GM19351 (cell line): Measurements from ENCODE around the gene CIPC.

ENCODE experiments used
- ATAC-seq: cut with Tn5 transposase; IDR thresholded peaks from one replicate; pipeline ENCODE4 v1.9.1; 2021; ENCODE audit warnings: mild to moderate bottlenecking, moderate library complexity; ENCODE audit not compliant: unreplicated experiment

CIPC gene

DNA sequence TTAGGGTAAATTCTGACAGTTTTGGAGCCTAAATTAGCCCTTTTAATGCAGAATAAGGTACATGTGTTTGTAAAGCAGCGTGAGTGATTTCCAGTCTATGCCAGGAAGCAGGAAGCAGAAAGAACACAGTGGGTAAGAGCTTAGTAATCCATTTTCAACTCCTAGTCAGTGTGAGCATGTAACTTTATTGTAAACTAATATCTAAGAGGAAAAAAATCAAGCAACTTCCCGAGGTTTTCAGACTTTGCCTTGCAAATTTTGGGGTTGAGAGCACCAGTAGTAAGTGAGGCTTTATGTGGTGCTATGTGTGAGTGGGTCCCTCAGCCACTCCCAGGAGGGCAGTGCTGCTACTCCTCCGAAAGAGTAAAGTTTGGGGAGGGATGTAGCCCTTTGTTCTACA lies 2.9 kb downstream of the CIPC start:
- no peak for ATAC-seq

DNA sequence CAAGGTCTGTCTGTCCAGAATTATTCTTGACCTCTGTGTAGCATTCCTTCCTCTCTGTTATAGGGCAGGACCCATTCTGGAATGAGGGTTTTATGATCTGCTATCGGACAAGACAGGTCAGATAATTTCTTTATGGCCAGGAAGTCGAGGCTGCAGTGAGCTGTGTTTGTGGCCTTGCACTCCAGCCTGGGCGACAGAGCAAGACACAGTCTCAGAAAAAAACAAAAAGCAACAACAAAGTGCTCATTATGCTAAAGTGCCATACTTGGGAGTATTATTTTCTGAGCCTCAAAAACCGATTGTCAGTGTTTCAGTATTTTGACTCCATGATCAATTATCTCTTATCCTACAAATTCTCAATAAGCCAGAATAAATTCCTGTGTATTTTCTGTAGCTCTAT lies 4.1 kb downstream of the CIPC start:
- no peak for ATAC-seq

DNA sequence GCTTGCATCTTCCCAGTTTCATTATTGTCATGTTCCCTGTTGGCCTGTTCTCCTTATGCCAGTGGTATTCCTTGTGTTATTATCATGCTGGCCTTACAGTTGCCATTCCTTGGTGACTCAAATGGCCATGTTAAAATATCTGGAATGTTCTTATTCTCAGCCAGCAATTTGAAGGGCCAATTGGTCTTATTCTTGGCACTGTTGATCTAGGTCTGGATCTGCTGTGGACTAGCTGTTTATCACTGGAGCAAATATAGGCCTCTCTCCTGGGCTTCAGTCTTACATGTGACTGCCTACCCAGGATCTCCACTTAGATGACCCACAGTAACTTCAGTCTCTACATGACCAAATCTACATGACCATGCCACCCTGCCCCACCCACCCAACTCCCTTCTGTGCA lies 5.4 kb downstream of the CIPC start:
- ATAC-seq, result no peak

DNA sequence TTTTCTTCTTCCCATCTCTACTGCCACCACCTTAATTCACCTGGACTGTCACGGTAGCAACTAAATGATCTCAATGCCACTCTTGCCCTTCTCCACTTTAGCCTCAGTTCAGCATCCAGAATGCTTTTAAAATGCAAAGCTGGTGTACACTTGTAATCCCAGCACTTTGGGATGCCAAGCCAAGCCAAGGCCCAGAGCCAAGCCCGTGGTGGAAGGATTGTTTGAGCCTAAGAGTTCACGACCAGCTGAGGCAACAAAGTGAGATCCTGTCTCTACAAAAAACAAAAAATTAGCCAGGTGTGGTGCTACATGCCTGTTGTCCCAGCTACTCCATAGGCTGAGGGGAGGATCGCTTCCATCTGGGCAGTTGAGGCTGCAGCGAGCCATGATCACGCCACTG lies 5.9 kb downstream of the CIPC start:
- ATAC-seq, result no peak

DNA sequence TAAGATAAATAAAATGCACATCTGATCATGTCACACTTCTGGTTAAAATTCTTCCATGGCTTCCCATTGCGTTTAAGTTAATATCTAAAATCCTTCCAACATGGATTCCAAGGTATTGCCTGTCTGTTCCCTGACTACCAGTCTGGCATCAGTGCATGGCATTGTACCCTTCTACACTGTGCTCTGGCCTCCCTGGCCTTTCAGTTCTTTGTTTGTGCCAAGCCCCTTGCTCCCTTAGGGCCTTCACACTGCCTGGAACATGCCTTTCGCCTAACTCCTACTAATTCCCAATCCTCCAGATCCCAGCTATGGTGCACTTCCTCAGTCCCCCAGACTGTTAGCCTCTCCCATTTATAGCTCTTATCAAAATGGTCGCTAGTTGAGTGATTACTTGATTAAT lies 6.3 kb downstream of the CIPC start:
- no peak for ATAC-seq

DNA sequence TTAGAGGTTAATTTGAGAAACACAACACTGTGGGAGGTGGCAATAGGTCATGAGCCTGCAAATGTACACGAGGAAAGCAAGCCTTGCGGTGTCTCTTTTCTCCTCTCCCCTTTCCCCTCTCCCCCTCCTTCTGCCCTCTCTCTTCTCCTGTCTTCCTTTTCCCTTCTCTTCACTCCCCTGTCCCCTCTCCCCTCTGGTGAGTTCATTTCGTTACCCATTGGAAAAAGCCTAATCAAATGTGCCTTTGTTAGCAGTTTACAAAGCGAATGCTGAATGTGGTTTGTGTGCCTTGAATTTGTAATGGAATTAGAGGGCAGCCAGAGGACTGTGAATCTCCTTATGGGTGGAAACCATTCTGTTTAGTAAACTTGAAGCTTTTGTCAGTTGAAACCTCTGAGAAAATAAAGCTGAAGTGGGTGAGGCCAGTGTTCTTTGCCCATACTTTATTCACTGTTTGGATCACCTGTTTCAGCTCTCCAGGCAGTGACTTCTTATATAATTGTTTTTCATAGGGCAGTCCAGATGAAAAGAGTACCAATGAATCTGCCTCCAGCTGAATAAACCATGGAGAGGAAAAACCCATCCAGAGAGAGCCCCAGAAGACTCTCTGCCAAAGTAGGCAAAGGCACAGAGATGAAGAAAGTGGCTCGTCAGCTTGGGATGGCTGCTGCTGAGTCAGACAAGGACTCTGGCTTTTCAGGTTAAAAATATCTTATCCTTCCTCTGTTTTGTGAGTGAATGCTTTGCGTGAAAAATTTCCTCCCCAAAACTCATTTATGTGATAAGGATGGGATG lies 7.3 kb downstream of the CIPC start:
- ATAC-seq, result no peak

DNA sequence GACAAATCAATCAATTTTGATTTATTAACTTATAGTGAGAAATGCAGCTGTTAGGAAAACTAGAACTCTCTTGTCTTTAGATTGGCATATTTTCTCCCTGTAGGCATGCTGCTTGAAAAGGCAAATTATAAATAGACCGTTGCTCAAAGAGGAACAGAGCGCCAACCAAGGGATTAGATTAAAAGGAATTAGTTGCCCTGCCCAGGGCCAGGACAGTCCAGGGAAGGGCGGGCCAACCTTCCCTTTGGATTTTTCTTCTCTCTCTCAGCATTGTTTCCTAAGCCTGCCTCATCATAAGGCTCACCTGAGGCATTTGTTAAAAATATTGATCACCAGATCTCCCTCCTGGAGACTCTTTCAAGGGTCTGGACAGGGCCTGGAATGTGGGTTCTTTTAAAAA lies 8.6 kb downstream of the CIPC start:
- ATAC-seq, result no peak

DNA sequence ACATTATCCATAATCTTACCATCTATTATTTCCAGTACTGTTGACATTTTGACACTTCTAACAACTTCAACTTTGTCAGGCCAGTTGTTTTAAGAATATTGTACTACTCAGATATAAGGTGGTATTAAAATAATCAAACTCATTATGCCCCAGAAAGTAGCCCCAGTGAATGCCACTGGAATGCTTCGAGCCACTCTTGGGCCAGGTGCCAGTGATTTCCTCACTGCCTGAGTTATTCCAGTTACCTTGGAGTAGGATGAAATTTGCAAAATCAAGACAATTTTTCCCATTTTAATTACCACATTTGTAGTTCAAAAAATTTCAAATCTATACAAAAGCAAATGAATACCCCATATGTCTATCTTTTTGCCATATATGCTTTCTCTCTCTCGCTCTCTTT lies 9.2 kb downstream of the CIPC start:
- ATAC-seq, result no peak

DNA sequence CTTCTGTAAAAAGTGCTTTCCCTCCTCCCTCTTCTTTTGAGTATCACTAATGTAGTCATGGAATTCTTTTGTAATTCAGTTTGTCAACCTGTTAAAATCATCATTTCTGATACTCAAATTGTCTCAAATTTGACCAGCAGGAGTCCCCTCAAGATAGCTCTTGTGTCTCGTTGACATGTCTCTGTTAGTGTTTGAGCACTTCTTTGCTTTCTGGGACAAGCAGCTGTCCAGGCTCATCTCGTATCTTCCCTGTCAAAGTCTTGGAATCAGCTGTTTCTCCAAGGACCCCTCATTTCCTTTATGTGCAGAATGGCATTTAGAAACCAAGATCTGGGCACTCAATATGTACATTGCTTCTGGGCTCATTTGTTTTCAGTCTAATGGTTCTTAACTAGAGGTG lies 10.7 kb downstream of the CIPC start:
- no peak for ATAC-seq

DNA sequence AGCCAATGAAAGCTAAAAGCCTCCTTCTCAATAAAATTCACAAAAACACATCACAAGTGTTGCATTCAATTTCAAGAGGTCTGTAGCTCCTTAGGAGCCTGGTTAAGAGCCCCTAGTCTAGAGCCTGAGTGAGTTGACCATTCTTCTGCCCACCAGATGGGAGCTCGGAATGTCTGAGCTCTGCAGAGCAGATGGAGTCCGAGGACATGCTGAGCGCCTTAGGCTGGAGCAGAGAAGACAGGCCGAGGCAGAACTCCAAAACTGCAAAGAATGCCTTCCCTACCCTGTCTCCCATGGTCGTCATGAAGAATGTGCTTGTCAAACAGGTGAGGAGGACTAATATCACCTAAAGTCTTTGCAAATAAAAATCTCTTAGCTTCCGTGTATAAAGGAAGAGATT lies 11.6 kb downstream of the CIPC start:
- ATAC-seq, result no peak

DNA sequence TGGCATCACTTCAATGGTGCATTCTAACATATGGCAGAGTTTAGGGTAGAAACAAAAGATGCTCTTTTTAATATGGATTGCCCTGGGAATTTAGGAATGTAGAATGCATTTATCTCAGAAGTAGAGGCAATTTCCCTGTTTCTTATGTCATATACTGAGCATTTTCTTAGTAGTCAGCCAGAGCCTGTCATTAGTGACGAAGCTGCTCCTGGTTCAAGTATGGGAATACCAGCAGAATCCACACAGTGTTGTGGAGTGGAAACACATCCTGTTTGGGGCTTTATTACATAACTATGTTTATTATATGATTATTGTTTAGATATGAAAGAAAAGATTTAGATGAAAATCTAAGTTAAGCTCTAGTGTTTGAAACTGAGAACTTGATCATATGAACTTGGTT lies 12.2 kb downstream of the CIPC start:
- no peak for ATAC-seq

DNA sequence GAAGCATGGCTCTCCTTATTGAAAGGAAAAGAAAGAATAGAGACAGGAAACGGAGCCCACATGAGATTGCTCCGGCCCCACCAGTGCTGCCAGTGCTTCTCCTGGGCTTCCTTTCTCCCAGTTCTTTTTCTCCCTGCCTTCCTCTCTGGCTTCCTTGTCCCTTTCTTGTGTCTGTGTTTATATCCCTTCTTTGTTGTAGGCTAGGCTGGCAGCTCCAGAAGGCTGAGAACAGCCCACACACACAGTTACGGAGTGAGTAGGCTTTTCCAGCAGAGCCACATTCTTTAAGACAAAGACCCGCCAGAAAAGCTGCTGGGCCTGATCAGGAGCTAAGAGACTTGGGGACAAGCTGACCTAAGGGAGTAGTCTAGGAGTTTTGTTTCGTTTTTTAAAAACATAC lies 13.0 kb downstream of the CIPC start:
- ATAC-seq, result no peak

DNA sequence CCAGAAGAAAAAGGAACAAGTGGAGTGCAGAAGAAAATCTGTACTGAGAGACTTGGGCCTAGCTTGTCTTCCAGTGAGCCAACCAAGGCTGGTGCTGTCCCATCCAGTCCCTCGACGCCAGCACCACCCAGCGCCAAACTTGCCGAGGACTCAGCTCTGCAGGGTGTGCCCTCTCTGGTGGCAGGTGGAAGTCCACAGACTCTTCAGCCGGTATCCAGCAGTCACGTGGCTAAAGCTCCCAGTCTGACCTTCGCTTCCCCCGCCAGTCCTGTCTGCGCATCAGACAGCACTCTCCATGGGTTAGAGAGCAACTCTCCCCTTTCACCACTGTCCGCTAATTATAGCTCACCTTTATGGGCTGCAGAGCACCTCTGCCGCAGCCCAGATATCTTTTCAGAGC lies 15.6 kb downstream of the CIPC start:
- ATAC-seq, result no peak

DNA sequence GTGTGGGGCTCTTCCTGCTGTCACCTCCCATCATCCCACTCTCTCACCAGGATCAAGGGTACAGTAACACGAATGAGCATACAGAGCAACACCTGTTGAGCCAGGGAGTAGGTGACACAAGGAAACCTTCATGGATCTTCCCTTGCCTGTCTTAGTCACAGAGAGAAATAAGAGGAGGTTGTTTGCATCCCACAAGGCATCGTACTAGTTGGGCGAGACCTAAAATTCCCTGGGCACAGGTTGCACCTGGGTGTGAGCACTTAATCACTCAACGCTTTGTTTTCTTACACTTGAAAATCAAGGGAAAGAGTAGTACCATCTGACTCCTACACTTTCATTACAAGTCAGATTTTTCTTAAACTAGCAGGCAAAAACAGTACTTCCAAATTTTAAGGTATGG lies 16.6 kb downstream of the CIPC start:
- ATAC-seq, result no peak

DNA sequence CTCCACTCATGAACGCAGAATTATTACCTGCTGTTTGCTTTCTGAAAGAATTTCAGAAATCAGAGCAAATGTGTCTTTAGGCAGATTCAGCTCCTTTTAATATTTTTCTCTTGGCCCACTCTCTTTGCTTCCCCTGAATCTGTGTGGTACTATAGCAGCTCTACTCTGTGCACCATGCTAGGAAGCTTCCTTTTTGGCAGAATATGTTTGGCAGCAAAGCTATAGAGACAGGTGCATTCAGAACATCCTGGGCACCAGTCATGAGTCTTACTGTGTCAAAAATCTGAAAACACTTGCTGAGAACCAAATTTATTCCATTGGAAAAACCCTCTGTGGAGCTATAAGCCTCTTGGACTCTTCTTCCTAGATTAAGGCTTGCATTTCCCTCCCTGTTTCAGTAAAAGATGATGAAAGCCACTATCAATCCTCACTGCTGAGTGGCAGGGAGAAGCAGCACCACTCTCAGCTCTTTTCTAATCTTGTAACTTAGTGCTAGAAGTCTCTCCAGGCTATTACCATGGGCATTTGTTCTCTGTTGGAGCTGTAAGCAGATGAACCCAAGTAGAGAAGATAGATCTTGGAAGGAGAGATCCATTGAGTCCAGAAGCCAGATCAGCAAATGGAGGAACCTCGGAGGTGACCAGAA lies 18.2 kb downstream of the CIPC start:
- ATAC-seq, result no peak

DNA sequence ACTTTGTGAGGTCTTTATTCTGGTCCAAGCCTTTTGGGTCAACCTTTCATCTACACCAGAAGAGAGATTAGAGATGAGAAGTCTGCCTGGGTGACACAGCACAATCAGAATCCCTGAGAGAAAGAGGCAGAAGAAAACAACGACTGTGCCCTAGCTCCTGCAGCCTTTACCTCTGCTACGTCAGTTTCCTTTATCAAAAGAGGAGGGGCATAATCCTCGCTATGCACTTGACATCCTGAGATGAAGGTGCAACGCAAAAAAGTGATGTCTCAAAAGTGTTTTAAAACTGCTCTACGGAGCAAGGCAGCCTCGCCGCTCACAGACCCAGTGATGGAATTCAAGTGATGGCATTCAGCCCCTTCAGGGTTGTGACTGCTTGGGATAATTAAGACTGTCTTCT lies 21.8 kb downstream of the CIPC start:
- ATAC-seq, result no peak

DNA sequence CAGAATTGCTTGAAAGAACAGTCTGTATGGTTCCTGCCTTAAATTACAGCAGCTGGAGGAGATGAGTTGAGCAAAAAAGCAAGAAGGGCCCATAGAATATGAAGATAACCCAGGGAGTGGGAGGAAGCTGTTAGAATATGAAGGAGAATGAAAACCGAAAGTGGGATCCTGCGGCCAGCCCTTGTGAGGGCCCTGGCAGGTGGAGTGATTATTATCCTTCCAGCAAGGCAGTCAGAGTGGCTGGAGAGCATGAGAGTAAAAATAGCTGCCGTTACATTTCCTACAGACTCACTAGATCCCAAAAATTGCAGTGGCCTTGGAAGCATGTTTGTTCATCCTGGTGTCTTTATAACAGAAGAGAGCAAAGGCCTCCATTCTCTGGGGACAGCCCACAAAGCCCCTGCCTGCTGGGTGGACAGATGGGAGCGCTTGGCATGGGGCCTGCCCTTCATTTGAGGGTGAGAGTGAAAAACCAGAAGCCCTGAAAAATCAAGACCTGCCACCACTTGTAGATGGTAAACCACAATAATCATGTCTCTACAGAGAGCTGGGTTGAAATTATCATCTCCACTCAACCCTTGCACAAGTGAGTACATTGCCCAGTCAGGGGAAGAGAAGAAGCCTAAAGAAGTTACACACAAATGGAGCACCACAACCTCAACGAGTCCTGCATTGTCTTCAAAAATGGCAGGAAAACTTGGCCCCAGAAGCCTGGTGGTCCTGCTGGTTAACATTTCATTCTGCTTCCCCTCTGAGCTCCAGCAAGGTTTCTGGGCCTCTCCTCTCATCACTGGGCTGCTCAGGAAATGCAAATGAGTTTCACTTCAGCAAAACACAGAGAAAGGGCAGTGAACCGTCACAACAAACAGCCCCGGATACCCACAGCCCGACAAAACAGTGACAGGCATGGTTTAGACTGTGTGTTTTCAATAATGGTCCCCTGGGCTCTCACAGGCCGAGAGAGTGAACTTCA lies 23.0 kb downstream of the CIPC start:
- peak; percentile 84 for ATAC-seq

DNA sequence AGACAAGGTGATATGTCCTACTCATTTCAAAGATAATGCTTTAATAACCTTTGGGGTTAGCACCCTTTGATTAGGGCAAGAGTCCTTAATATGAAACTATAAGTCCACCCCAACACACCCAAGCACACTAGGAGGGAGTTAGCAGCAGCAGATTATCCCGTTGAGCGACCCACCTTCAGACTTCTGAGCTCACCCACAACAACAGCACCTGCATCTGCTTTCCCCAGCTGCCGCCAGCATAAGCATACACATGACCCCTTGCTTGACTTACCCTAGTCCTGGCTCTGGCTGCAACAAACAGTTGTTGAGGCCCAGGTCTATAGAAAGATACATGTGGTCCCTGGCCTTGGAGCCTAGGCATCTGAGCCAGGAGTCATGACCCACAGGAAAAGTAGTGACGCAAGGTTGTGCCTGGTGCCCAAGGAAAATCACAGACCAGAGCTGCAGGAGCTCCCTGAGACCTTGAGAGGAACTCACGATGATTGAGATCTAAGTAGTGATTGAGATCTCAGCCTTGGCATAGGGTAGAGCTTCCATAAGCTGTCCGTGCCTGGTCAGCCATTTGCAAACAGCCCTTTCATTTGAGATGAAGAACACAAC lies 24.6 kb downstream of the CIPC start:
- ATAC-seq, result no peak

DNA sequence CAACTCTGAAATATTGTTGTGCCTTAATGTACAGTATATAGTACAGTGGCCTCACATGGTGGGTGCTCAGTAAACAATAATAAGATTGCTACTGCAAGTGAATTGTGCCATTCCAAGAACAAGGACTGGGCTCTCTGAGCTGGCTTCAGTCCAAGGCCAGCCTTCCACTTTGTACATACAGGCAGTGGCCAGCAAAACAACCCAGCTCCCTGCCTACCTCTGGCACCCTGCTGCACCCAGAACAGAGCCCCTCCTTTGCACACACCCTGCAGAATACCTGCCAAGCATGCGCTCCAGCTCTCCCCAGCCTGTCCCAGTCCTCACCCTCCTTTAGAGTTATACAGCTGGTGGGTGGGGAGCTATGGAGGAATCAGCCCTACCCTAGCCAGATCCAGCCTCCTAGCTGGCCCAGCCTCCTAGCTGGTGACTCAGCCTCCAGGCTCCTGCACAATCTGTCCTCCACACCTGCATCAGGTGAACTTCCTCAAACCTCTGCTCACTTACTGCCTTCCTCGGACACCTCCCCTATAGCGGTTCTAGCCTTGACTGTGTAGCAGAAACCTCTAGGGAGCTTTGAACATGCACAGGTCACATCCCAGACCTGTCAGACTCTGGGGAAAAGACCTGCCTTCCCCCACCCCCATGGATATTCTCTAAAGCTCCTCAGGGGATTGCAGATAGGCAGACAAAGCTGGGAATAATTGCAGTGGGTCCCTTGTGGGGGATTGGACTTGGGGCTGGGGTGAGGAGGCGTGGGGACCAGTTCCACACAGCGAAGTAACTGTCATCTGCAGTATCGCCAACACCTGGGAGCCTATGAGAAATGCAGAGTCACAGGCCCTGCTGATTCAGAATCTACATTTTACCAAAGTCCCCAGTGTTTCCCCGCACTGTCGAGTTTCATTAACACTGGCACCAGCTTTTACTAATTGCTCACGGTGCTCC lies 25.6 kb downstream of the CIPC start:
- ATAC-seq, result no peak
